Stimulated activated CD8-positive, alpha-beta memory T cell treated with anti-CD3 and anti-CD28 coated beads, Interleukin-15, amount 100 ng/mL, for 48 hours (primary cell): ENCODE measurements around the gene SH2D2A.
"Not testable (repeated sequence)": the region's sequence is repeated elsewhere in the genome, so short reads cannot be mapped to it uniquely, and the experiment has no call there.

Source experiments
- DNase-seq, 2 donors: peaks; one replicate each; pipeline ENCODE4 v3.0.0-alpha.2; 2020; ENCODE audit warnings: low read depth in 2 of 2

The SH2D2A gene

GRCh38 chr1:156768610-156769295 is 47.9 kb downstream of the SH2D2A start:
- no peak for DNase-seq

GRCh38 chr1:156767879-156768604 is 48.6 kb downstream of the SH2D2A start:
- no peak for DNase-seq

- DNase-seq = peak; percentile 94 to 96
Observed at GRCh38 chr1:156767101-156767878, 49.4 kb downstream of the SH2D2A start, which contains the start of gene PRCC. Gene PRCC, plus strand, starts transcription at chr1:156767535. Its CDS starts 237 bp downstream, at chr1:156767772.

GRCh38 chr1:156766298-156767100 is 50.1 kb downstream of the SH2D2A start:
- DNase-seq = no peak

- DNase-seq = no peak
Observed at GRCh38 chr1:156765666-156766065, 51.0 kb downstream of the SH2D2A start.

GRCh38 chr1:156765136-156765535 is 51.5 kb downstream of the SH2D2A start:
- not testable (repeated sequence) for DNase-seq

GRCh38 chr1:156760796-156761104 is 55.9 kb downstream of the SH2D2A start:
- no peak for DNase-seq

- no peak for DNase-seq
Observed at GRCh38 chr1:156760092-156760795, 56.4 kb downstream of the SH2D2A start.

GRCh38 chr1:156757572-156758253 is 58.9 kb downstream of the SH2D2A start:
- not testable (repeated sequence) for DNase-seq

- no peak for DNase-seq
Observed at GRCh38 chr1:156756355-156756754, 60.3 kb downstream of the SH2D2A start.
